Ovary (tissue), 9 donors: ENCODE data around the gene IGF1R. TPM values are rescaled to one million over a fixed set of nuclear protein-coding genes. Genes with fewer than 3 reads are reported as not detected.

Experiments
- DNase-seq, 5 donors: peaks; one replicate each; pipeline ENCODE4 v3.0.0-alpha.2; 2019 to 2020
- H3K27ac ChIP-seq, 2 donors: fragments of 200-600 bp; one replicate each; pipeline versions ENCODE4 v1.5.1 to v1.8.0; 2019 to 2022
- H3K27me3 ChIP-seq: fragments of 200-600 bp; one replicate; pipeline ENCODE4 v1.8.0; 2022
- H3K36me3 ChIP-seq: fragments of 200-600 bp; sonication (generic); one replicate; pipeline ENCODE4 v1.5.1; 2019
- H3K4me1 ChIP-seq: one replicate; pipeline ENCODE4 v1.8.1; 2013; ENCODE audit warnings: mild to moderate bottlenecking, moderate library complexity; ENCODE audit not compliant: insufficient read depth
- H3K4me3 ChIP-seq: fragments of 200-600 bp; sonication (generic); one replicate; pipeline ENCODE4 v1.5.1; 2017
- H3K9me3 ChIP-seq, 2 donors: fragments of 200-600 bp in 1 of 2; sonication (generic) in 1 of 2; one replicate each; pipeline versions ENCODE4 v1.5.1 to v1.8.1; 2013 to 2019; ENCODE audit warnings: mild to moderate bottlenecking in 1 of 2, moderate library complexity in 1 of 2
- CTCF ChIP-seq, 3 donors: fragments of 450-650 bp in 2 of 3; fragments of 200-600 bp in 1 of 3; IDR thresholded peaks; one replicate each; pipeline versions ENCODE4 v1.5.1 to v1.8.0; 2016 to 2022; ENCODE audit warnings: antibody characterized with exemption in 3 of 3, mild to moderate bottlenecking in 1 of 3
- EP300 ChIP-seq: sonication (generic); formaldehyde crosslinking; IDR thresholded peaks from one replicate; pipeline ENCODE4 v1.6.1; 2017; ENCODE audit warnings: antibody characterized with exemption
- POLR2A ChIP-seq: fragments of 450-650 bp; IDR thresholded peaks from one replicate; pipeline ENCODE4 v1.6.1; 2017; ENCODE audit warnings: antibody characterized with exemption, mild to moderate bottlenecking, moderate library complexity
- WGBS, 3 donors: extraction: QIAGEN DNeasy Blood & Tissue Kit in 1 of 3; methylation state at CpG; one replicate each; pipeline versions ENCODE4 v1.1.5 to v1.1.7; 2013 to 2017; 5-methylcytosine and 5-hydroxymethylcytosine counted together
- intact Hi-C, 4 donors: fragments of 100-400 bp; cut with DNase I; formaldehyde crosslinking; loops; one replicate each; pipeline versions ENCODE4 v1.11.0 to v1.15.1; 2022 to 2023
- polyA plus RNA-seq, 2 donors: library from polyadenylated mRNA; stranded (reverse); fragments of 200-250 nt in 1 of 2; fragments of 350-450 nt in 1 of 2; fragmentation: Illumina TruSeq in 1 of 2; extraction: RNeasy Lipid Tissue Mini Kit (QIAGEN cat#74804) in 1 of 2; gene quantifications; one replicate each; pipeline ENCODE4 v1.2.3, GENCODE V29; 2013 to 2014
- total RNA-seq, 7 donors: library from RNA; depleted of rRNA in 2 of 7; stranded (reverse); fragments of >200 nt in 2 of 7; fragmentation: NEBNext Ultra II Directional in 3 of 7; extraction: Animal tissue kit (Norgen Biotek cat#: 25700) in 3 of 7; gene quantifications; one replicate each; pipeline versions ENCODE4 v1.1.0 to v1.2.4, GENCODE V29; 2016 to 2023
- donor health status: DM: no; HTN: no; CAD: no; lungs with moderate emphysema.
- donor health status: DM: no; HTN: no; CAD: no.
- donor health status: Bipolar disorder and iron deficiency.
- donor health status: DM: yes; HTN: yes; CAD: no.
- donor health status: DM: no; HTN: no; CAD: no.
- donor health status: DM: yes; HTN: yes; CAD: no.

IGF1R gene
- total and polyA plus RNA-seq, 9 donors: 15.4 to 88.7 (median 68.9) TPM

GRCh38 chr15:98903377-98904018 lies 255.2 kb downstream of the IGF1R start:
- H3K9me3 ChIP-seq: no peaks in the 10 kb centered on the region
- 52 to 60% (median 54%) methylated on average over 9 of the region's 9 CpGs for WGBS, 3 donors
- H3K36me3 ChIP-seq: no peaks in the 10 kb centered on the region
- no peak for TF ChIP-seq EP300
- no peak for TF ChIP-seq CTCF (IDR thresholded peaks at IDR 0.05)
- TF ChIP-seq POLR2A: no peak
- no peak overlapping the region for H3K27ac ChIP-seq
- H3K4me1 ChIP-seq: peaks cover 11% of the 10 kb centered on the region
- intact Hi-C loops: no loop called here
- DNase-seq: no peak
- H3K4me3 ChIP-seq: no peak overlapping the region
- H3K27me3 ChIP-seq: no peaks in the 10 kb centered on the region

- WGBS, 3 donors: 37 to 44% (median 41%) methylated on average over 4 of the region's 4 CpGs
- Histone ChIP-seq H3K9me3 (no peaks in the 10 kb centered on the region), H3K27me3 (no peaks in the 10 kb centered on the region), H3K36me3 (no peaks in the 10 kb centered on the region), H3K4me3 (no peak overlapping the region), H3K27ac (no peak overlapping the region), H3K4me1 (peaks cover 7% of the 10 kb centered on the region)
- TF ChIP-seq POLR2A (no peak), CTCF (IDR thresholded peaks at IDR 0.05) (peak in 1 of 3 donors; percentile 45)
- DNase-seq: no peak
- intact Hi-C loops: no loop called here
Observed at GRCh38 chr15:98904544-98904943, 256.2 kb downstream of the IGF1R start.

- no peak for TF ChIP-seq CTCF (IDR thresholded peaks at IDR 0.05)
- no peak for TF ChIP-seq POLR2A
- TF ChIP-seq EP300: no peak
- Histone ChIP-seq H3K4me1 (peaks cover 2% of the 10 kb centered on the region), H3K9me3 (no peaks in the 10 kb centered on the region), H3K36me3 (no peaks in the 10 kb centered on the region), H3K27me3 (no peaks in the 10 kb centered on the region), H3K27ac (no peak overlapping the region), H3K4me3 (no peak overlapping the region)
- WGBS, 3 donors: 75 to 78% (median 78%) methylated on average over 7 of the region's 7 CpGs
- intact Hi-C loops: no loop called here
- no peak for DNase-seq
Observed at GRCh38 chr15:98905963-98906711, 257.8 kb downstream of the IGF1R start.

GRCh38 chr15:98906712-98907083 lies 258.4 kb downstream of the IGF1R start:
- no peaks in the 10 kb centered on the region for H3K36me3 ChIP-seq
- peaks cover under 1% of the 10 kb centered on the region for H3K4me1 ChIP-seq
- 67 to 72% (median 70%) methylated on average over 6 of the region's 6 CpGs for WGBS, 3 donors
- no peak overlapping the region for H3K4me3 ChIP-seq
- no peaks in the 10 kb centered on the region for H3K27me3 ChIP-seq
- H3K9me3 ChIP-seq: no peaks in the 10 kb centered on the region
- intact Hi-C loops: no loop called here
- TF ChIP-seq CTCF (IDR thresholded peaks at IDR 0.05): no peak
- TF ChIP-seq EP300: no peak
- no peak for TF ChIP-seq POLR2A
- H3K27ac ChIP-seq: no peak overlapping the region
- no peak for DNase-seq
